ENCODE results near the gene AWAT2.

AWAT2 gene

GRCh38 chrX:70013466-70014381 is 36.0 kb downstream of the AWAT2 start:
- Histone ChIP-seq H3K79me2 (ENCODE audit: insufficient read depth, low read length) (no peaks in the 10 kb centered on the region), H4K20me1 (ENCODE audit: insufficient read depth, low read length) (no peaks in the 10 kb centered on the region), H3K4me2 (ENCODE audit: insufficient read depth, low read length) (no peak overlapping the region), H3K9me3 (ENCODE audit: insufficient read depth, low read length, severe bottlenecking) (no peaks in the 10 kb centered on the region), H3K9ac (ENCODE audit: low read depth, low read length) (no peak overlapping the region), H3K27ac (ENCODE audit: low read length) (no peak overlapping the region), H3K4me3 (ENCODE audit: low read depth in 1 of 2, low read length in 2 of 2) (no peak overlapping the region), H3K4me1 (ENCODE audit: insufficient read depth, low read length) (no peaks in the 10 kb centered on the region), H2AFZ (ENCODE audit: low read depth, low read length) (no peak overlapping the region), H3K27me3 (ENCODE audit: insufficient read depth, low read length, poor library complexity) (no peaks in the 10 kb centered on the region), H3K36me3 (ENCODE audit: insufficient read depth, low read length) (no peaks in the 10 kb centered on the region)
- DNase-seq (no peak), ATAC-seq (ENCODE audit: insufficient read depth, low read depth) (no peak)
- TF ChIP-seq CTCF (IDR thresholded peaks at IDR 0.05; ENCODE audit: borderline replicate concordance, extremely low read depth, low read length, poor library complexity, severe bottlenecking), result no peak
- TF ChIP-seq EZH2 (IDR thresholded peaks at IDR 0.05; ENCODE audit: borderline replicate concordance, low read depth, low read length, severe bottlenecking), result no peak

GRCh38 chrX:70012756-70013155 is 37.0 kb downstream of the AWAT2 start:
- no peaks in the 10 kb centered on the region for H3K79me2 ChIP-seq (ENCODE audit: insufficient read depth, low read length)
- H3K4me1 ChIP-seq (ENCODE audit: insufficient read depth, low read length), result no peaks in the 10 kb centered on the region
- no peaks in the 10 kb centered on the region for H4K20me1 ChIP-seq (ENCODE audit: insufficient read depth, low read length)
- H3K4me2 ChIP-seq (ENCODE audit: insufficient read depth, low read length), result no peak overlapping the region
- no peak overlapping the region for H3K4me3 ChIP-seq (ENCODE audit: low read depth in 1 of 2, low read length in 2 of 2)
- H3K9ac ChIP-seq (ENCODE audit: low read depth, low read length), result no peak overlapping the region
- no peaks in the 10 kb centered on the region for H3K9me3 ChIP-seq (ENCODE audit: insufficient read depth, low read length, severe bottlenecking)
- ATAC-seq (ENCODE audit: insufficient read depth, low read depth) (no peak), DNase-seq (no peak)
- H3K36me3 ChIP-seq (ENCODE audit: insufficient read depth, low read length), result no peaks in the 10 kb centered on the region
- H2AFZ ChIP-seq (ENCODE audit: low read depth, low read length), result no peak overlapping the region
- no peak for TF ChIP-seq CTCF (IDR thresholded peaks at IDR 0.05; ENCODE audit: borderline replicate concordance, extremely low read depth, low read length, poor library complexity, severe bottlenecking)
- TF ChIP-seq EZH2 (IDR thresholded peaks at IDR 0.05; ENCODE audit: borderline replicate concordance, low read depth, low read length, severe bottlenecking), result no peak
- no peaks in the 10 kb centered on the region for H3K27me3 ChIP-seq (ENCODE audit: insufficient read depth, low read length, poor library complexity)
- H3K27ac ChIP-seq (ENCODE audit: low read length), result no peak overlapping the region

GRCh38 chrX:70009970-70010369 is 39.8 kb downstream of the AWAT2 start:
- ATAC-seq (ENCODE audit: insufficient read depth, low read depth) (no peak), DNase-seq (no peak)
- Histone ChIP-seq H2AFZ (ENCODE audit: low read depth, low read length) (no peak overlapping the region), H4K20me1 (ENCODE audit: insufficient read depth, low read length) (no peaks in the 10 kb centered on the region), H3K4me1 (ENCODE audit: insufficient read depth, low read length) (no peaks in the 10 kb centered on the region), H3K4me2 (ENCODE audit: insufficient read depth, low read length) (no peak overlapping the region), H3K9ac (ENCODE audit: low read depth, low read length) (no peak overlapping the region), H3K4me3 (ENCODE audit: low read depth in 1 of 2, low read length in 2 of 2) (no peak overlapping the region), H3K36me3 (ENCODE audit: insufficient read depth, low read length) (no peaks in the 10 kb centered on the region), H3K27ac (ENCODE audit: low read length) (no peak overlapping the region), H3K27me3 (ENCODE audit: insufficient read depth, low read length, poor library complexity) (no peaks in the 10 kb centered on the region), H3K79me2 (ENCODE audit: insufficient read depth, low read length) (no peaks in the 10 kb centered on the region), H3K9me3 (ENCODE audit: insufficient read depth, low read length, severe bottlenecking) (no peaks in the 10 kb centered on the region)
- TF ChIP-seq EZH2 (IDR thresholded peaks at IDR 0.05; ENCODE audit: borderline replicate concordance, low read depth, low read length, severe bottlenecking) (no peak), CTCF (IDR thresholded peaks at IDR 0.05; ENCODE audit: borderline replicate concordance, extremely low read depth, low read length, poor library complexity, severe bottlenecking) (no peak)

Measured in DND-41 (cell line).